SIG-M5 treated with dmso at 0.1 percent for 504 hours (cell line): Measurements from ENCODE around the gene ARF1.
A peak's percentile ranks its signal among the peaks of the same experiment; 100 is the strongest.

Source experiments
- DNase-seq: peaks from one replicate; lab custom pipeline; 2025; ENCODE audit not compliant: unreplicated experiment; lab: John Stamatoyannopoulos, UW

Gene ARF1

DNA sequence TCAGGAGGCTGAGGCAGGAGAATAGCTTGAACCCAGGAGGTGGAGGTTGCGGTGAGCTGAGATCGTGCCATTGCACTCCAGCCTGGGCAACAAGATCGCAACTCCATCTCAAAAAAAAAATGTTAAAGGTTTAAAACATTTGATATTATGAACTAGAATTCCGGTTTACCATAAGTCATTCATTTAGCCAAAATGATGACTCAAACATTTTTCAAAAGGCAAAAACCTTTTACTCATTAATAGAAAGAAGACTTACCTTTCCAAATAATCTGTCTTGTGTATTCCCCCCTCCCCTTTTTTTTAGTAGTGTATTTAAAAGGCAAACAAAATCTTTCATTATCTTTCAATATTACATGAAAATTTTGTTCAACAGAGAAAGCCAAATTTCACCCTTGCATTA, 34.8 kb downstream of the ARF1 start:
- no peak for DNase-seq

DNA sequence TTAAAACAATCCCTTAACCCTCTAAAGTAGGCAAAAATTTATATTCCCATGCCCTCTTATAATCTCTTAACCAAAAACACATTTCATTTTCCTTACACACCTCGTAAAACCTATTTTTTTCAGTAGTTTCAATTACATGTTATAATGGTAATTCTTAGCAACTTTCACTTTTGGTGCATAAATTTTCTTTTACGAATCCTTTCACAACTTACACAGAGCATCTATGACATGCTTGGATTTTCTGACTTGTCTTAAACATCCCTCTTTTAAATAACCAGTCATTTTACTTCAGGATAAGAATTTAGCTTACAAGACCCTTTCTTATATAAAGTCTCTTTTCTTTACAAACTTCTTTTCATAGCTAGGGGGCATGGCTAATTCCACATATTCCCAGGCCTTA, 35.5 kb downstream of the ARF1 start:
- DNase-seq: no peak

DNA sequence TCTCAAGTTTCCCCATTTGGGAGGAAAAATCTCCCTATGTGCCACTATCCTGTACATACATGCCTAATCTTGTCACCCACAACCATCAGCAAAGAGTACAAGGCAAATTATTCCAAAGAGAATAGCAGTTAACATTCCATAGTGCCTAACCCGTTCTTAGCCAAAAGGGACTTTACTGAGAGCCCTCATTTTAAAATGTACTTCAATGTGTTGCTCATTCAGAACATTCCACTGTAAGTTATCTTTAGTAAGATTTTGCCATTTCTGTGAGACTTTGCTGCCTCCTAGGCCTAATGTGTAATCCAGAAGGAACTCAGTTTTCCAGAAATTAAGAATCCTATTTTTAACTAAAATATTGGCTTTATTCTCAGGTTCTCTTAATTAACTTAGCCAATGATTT, 37.8 kb downstream of the ARF1 start:
- DNase-seq: no peak

DNA sequence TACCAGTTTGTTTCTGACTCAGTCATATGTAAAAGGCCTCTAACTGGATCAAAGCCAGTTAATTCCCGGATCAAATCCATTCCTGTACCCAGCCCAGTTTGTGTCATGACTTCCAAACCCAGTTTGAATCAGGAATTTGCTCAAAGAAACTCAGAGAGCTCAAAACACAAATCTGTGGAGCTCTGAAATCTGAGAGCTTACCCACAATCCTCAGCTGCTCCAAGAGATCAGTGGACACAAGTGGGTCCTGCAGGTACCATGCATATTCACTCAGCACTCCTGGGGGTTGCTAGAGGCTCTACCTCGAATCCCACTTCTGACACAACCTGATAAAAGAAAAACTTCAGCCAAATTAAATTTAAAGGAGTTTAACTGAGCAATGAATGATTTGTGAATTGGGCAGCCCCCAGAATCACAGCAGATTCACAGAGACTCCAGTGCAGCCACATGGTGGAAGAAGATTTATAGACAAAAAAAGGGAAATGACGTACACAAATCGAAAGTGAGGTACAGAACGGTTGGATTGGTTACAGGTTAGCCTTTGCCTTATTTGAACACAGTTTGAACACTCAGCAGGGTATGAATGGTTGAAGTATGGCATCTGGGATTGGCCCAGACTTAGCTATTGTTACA, 38.5 kb downstream of the ARF1 start:
- DNase-seq: peak; percentile 26

DNA sequence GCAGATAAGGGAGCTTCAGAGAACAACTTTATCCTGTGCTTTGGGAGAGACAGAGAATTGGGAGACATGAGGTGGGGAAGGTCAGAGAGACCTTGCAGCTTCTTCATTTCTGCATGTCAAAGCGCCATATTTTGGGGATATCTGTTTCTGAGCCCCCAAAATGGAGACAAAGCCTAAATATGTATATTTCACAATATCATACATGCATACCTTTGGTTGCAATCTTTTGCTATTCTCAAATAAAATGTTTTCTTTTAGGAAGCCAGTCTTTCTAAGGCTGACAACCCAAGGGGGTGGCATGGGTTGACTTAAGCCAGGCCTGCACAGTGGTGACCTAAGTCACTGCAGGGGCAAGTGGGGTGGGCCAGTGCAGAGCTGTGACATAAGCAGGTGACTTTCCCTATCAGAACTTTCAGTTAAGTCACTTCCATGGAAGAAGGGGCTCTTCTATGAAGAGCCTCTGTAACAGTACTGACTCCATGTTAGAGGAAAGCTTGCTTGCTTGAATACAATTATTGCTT, 40.5 kb downstream of the ARF1 start:
- no peak for DNase-seq

DNA sequence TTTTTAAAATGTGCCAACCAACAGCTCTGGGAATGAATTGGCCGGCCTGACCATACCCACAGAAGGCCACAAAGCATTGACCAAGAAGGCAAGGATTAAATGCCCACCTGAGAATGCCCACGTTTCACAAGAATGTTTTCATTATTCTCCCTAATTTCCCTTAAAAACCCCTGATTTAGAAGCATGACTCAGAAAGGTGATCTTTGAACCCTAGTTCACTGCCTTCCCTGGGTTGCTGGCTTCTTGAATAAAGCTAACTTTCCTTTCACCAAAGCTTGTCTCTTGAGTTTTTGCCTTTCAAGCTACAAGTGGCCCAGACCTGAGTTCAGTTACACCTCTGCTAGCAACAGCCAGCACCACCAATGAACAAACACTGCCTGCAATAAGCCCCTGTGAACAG, 41.0 kb downstream of the ARF1 start:
- no peak for DNase-seq

DNA sequence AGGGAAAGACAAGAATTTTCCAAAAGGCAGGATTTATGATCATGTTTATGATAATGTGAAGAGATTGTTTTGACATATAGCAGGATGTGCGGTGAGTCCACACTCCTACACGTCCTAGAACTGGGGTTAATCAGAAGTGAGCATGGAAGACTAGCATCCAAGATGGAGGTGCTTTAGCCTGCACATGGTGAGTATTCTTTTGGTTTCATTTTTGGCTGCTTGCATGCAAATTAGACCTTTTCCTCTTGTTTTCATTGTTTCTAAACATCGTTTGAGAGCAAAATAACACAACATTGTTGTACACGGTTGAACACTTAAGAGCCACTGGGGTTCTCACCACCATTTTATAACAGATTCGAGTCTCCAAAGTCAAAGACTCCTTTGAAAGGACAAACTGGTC, 42.7 kb downstream of the ARF1 start:
- no peak for DNase-seq

DNA sequence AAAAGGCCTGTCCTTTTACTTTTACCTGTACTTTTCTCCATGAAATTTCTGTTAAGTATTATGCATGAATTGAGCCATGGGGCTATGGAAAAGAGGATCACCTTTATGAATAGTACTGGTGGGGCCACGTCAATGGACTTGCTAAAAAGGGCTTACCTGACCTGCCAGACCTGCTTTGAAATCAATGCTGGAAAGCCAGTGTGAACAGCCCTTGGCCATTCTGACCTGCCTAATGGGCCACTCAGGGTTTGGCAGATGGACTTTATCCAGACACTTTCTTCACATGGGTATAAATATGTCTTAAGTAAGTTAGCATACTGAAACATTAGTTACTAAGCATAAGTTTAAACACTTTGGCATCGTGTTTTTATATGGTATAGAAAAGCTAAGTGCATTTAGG, 49.3 kb downstream of the ARF1 start:
- DNase-seq: no peak

DNA sequence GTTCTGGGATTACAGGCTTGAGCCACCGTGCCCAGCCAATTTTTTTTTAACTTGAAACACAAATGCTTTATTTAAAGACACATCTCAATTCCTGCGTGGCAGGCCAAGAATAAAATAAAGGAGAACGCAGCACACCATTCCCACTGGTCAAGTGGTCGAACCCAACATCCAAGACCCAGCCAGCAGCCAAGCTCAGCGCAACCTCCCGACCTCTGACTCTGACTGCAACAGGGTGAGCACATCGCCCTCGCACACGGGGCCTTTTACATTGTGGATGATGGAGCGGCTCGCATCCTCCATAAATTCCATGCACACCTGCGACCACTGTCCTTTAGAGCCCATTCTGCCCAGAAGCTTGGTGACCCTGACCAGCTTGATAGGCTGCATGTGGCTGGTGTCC, 52.1 kb downstream of the ARF1 start:
- DNase-seq: no peak

DNA sequence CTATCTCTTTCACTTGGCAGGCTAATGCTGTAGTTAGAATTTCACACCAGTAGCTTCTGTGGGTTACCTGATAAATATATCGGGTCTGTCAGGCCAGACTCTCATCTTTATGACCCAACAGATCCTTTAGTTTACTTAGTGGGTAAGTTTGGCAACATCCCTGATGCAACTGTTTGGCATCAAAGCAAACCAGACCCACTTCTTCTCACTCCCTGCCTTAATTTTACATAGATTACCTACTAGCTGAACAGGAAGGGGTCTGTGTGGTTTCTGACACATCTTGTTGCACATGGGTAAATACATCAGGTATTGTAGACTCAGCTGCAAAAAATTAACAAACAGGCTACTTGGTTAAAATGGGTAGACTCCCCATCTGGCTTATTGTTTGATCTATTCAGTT, 54.4 kb downstream of the ARF1 start:
- peak; percentile 8 for DNase-seq

DNA sequence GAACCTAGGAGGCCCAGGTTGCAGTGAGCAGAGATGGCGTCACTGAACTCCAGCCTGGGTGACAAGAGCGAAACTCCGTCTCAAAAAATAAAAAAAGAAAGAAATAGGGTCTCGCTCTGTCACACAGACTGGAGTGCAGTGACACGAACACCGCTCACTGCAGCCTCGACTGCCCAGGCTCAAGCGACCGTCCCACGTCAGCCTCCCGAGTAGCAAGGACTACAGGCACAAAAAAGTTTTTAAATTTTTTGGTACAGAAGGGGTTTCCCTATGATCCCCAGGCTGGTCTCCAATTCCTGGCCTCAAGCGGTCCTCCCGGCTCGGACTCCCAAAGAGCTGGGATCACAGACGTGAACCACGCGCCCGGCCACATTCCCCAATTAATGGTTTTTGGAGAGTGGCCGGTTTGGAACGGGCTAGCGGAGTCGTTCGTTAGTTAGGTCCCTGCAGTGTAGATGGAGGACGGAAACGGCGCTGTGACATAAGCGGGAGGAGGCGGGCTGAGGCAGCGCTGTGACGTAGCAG, 57.0 kb downstream of the ARF1 start:
- no peak for DNase-seq

DNA sequence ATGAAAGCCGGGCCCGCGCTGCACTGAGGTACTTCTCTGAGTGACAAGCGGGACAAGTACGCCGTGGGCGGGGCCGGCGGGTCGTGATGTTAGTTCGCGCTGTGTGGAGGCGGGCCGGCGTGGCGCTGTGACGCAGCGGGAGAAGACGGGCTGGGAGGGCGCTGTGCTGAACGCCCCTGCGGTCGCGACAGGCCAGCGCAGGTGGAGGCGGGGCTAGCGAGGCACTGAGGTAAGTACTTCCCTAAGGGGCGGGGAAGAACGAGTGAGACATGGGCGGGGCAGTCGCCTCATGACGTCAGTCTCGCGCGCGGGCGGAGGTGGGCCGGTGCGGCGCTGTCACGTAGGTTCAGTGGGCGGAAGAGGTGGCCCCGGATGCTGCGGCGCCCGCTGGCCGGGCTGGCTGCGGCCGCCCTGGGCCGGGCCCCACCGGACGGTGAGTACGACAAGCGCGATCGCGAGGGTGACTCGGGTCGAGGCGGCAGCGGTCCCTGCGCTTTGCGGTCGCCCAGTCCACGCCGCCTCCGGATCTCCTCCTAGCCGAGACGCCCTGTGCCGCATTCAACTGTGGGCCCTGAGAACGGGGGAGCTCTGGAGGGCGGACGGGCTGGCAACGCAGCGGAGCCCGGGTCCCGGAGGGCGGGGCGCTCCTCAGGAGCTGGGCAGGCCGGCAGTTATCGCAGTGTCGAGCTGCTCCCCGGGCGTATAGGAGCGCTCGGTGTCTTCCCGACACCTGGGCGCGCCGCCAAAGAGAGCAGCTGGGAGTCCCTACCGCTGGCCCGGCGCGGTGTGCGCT, 57.6 kb downstream of the ARF1 start, which contains the start of gene GUK1:
TSS of gene GUK1 (plus strand) at position 349 of the 793 bp plus-strand sequence. CDS start at position 373, 24 bp downstream.
- DNase-seq: peak; percentile 100

DNA sequence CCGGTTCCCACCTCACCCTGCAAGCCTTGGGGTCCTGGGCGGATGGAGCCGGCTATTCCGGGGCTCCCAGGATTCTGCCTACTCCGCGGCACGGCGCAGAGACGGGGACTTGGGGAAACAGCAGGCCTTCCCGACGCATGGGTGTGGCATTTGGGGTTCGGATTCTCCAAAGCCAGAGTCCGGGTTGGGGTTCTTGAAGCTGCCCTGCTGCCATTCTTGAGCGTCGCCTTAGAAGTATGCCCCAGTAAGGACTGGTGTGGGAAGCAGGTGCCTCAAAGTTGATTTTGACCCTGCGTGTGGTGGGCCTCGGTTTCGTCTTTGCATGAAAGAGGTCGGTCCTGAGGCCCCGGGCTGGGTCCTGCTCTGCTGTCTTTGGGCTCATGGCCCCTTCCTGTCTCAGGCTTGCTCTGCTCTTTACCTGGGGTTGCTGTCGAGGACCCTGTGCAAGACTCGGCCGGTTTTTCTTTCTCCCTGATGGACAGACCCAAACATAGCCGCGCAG, 58.3 kb downstream of the ARF1 start:
- peak; percentile 35 for DNase-seq

DNA sequence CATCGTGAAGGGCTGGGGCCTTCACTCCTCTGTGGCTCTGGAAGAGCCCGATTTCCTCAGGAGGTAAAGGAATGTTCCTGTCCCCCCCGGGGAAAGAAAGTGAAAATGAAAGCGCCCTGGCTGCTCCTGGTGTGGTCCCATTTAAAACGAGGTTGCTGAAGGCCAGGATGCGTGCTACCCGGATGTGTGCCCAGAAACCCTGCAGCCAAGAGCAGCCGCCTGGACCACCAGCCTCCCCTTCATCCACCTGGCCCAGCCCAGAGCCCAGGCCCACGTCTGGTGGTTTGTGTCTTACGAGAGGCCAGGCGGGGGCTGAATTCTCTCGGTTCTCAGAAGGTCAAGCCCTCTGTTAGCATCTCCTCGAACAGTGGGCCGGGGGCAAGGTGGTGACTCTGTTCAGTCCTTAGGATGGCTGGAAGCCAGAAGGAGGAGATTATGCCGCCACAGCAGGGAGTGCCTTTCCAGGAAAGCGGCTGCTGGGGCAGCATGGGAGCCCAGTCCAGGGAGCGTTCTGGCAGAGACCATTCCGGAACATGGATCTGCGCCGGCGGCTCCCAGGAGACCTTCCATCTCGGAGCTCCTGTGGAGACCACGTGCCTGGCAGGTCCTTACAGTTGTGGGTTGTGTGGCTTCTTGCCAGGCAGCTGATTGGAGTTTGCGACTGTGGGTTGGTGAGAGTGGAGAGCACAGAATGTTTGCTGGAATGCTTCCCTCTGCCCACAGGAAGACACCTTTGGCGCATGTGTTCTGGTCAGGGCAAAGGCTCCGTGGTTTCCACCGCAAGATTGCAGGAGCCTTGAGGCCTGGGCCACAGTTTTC, 58.9 kb downstream of the ARF1 start:
- peak; percentile 19 for DNase-seq

DNA sequence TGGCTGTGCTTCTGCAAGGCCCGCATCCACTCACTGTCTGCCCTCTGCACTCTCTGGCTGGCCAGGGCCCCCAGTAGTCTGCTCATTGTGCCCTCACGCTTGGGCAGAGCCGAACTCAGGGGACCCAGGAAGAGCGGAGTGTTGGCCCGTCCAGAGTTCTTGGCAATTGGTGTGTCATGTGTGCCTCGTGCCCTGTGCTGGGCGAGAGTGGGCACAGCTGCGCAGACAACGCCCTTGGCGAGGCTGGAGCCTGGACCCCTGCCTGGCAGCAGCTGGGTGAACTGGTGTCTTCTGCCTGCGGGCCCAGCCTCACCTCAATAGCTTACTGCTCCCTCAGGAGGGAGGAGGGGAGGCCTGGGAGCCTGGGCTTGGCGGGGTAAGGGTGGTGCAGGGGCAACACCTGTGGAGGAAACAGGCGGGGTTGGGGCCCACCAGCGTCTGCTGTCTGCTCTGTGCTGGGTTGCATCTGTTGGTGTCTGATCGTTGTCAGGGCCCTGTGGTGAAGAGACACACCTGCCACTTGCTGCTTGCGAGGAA, 59.7 kb downstream of the ARF1 start:
- no peak for DNase-seq

DNA sequence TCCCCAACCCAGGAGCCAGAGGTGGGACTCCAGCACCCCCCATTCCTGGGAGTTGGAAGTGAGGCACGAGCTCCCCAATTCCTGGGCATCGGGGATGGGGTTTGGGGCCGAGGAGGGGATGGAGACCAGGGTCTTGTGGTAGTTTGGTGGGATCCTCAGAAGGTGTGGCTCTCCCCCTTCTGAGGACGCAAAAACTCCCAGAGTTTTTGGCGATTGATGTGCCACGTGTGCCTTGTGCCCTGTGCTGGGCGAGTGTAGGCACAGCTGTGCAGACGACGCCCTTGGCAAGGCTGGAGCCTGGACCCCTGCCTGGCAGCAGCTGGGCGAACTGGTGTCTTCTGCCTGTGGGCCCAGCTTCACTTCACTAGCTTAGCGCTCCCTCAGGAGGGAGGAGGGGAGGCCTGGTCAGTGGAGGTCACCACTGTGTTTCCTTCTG, 60.2 kb downstream of the ARF1 start:
- DNase-seq: no peak

DNA sequence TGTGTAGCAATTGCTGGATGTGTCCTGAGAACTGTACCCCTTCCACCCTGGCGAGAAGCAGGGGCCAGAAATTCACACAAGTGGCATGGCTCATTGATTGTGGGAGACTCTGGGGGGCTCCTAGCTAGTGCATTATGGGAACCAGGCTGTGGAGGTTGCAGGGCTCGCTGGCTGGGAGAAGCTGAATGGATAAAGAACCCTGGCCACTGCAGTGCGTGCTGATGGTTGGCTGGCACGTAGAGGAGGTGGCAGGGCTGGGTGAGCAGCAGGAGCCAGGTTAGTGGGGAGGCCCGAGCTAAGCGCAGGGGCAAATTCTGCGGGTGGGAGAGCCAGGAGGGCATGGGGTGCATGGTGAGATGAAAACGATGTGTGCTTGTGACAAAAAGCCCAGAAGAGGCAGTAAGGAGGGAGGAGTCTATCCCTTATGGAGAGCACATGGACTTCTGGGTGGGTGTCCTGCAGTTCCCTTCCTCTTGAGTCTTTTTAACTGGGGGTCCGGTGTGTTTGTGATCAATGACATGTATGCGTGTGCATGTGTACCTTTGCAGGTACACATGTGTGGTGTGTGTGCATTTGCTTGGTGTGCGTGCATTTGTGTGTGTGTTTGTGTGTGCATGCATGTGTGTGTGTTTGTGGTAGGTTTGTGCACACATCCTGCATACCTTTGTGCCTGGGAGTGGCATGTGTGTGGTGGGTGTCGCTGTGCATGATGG, 61.1 kb downstream of the ARF1 start:
- no peak for DNase-seq

DNA sequence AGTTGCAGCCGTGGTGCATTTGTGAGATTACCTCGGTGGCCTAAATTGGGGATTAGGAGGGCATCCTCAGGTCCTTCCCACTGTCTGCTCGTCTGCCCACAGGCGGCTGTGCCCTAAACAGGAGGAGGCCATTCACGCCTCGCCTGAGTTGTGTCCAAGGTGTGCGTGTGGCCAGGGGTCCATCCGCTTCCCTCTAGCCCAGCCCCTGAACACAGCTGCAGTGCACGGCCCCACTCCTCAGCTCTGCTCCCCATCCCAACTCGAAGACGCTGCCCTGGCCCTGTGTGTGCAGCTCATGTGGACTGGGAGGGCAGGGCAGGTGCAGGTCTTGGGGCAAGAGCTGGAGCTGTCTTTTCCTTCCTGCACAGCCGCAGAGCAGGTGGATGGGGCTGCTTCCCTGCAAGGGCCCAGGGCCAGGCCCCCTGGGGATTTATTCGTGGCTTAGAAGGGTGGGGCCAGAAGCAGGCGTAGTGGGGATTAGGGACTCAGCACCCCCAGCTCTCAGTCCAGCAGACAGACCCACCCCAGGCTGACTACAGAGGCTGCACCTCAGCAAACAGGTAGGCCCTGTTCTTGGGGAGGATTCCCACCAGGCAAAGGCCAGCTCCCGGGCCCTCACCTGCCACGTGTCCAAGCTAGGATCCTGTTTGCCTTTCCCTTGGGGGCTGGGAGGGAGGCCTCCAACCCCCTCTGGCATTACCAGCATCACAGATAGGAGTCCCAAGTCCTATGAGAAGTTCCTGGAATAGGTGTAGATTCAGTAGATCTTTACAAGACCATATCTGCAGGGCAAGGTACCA, 61.9 kb downstream of the ARF1 start:
- DNase-seq: no peak

DNA sequence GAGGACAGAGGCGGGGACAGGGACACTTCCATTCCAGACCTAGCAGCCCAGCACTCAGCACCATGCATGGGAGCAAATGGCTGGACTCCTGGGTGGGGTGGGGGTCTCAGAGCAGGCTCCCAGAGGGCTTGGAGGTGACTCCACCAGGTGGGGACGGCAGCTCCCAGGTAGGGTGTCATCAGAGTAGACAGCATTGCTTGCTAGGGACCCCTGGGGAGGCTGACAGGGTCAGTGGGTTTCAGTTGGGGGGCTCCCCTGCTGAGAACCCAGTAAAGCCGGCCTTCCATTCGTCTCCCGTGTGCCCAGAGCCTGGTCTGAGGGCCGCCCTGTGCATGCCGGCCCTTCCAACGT, 62.5 kb downstream of the ARF1 start:
- DNase-seq: no peak
